Sigmoid colon (tissue), 4 donors: ENCODE data around the gene WNT6.

Experiments
- EP300 ChIP-seq, 4 donors: sonication (generic); formaldehyde crosslinking; IDR thresholded peaks; one replicate each; pipeline ENCODE4 v1.6.1; 2017; ENCODE audit warnings: antibody characterized with exemption in 4 of 4
- POLR2A ChIP-seq, 2 donors: fragments of 450-650 bp; IDR thresholded peaks; one replicate each; pipeline ENCODE4 v1.6.1; 2016; ENCODE audit warnings: antibody characterized with exemption in 2 of 2, mild to moderate bottlenecking in 2 of 2, moderate library complexity in 2 of 2
- POLR2AphosphoS5 ChIP-seq, 4 donors: sonication (generic); formaldehyde crosslinking; IDR thresholded peaks; one replicate each; pipeline ENCODE4 v1.6.1; 2017; ENCODE audit warnings: antibody characterized with exemption in 4 of 4
- TF ChIP-seq, protein P1 (sequence below), 4 experiments: fragments of 450-650 bp in 3 of 4; fragments of 200-600 bp in 1 of 4; IDR thresholded peaks; one replicate each; pipeline ENCODE4 v1.5.1; 2016 to 2019; ENCODE audit warnings: antibody characterized with exemption in 4 of 4, mild to moderate bottlenecking in 3 of 4, moderate library complexity in 2 of 4

- TF ChIP-seq, protein P1, sequence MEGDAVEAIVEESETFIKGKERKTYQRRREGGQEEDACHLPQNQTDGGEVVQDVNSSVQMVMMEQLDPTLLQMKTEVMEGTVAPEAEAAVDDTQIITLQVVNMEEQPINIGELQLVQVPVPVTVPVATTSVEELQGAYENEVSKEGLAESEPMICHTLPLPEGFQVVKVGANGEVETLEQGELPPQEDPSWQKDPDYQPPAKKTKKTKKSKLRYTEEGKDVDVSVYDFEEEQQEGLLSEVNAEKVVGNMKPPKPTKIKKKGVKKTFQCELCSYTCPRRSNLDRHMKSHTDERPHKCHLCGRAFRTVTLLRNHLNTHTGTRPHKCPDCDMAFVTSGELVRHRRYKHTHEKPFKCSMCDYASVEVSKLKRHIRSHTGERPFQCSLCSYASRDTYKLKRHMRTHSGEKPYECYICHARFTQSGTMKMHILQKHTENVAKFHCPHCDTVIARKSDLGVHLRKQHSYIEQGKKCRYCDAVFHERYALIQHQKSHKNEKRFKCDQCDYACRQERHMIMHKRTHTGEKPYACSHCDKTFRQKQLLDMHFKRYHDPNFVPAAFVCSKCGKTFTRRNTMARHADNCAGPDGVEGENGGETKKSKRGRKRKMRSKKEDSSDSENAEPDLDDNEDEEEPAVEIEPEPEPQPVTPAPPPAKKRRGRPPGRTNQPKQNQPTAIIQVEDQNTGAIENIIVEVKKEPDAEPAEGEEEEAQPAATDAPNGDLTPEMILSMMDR (IDR thresholded peaks at IDR 0.05) = no peak
- TF ChIP-seq EP300 (IDR thresholded peaks at IDR 0.05) = no peak
- no peak for TF ChIP-seq POLR2A (IDR thresholded peaks at IDR 0.05)
- TF ChIP-seq POLR2AphosphoS5 (IDR thresholded peaks at IDR 0.05) = no peak
Observed at GRCh38 chr2:218881744-218882460, 22.3 kb downstream of the WNT6 start.
